Measurements from ENCODE around the gene GPM6B. TPM values are rescaled to one million over a fixed set of nuclear protein-coding genes. Genes with fewer than 3 reads are reported as not detected.

Gene GPM6B
- total RNA-seq, 1 donor from 2014 or later, result 21.8 TPM

DNA sequence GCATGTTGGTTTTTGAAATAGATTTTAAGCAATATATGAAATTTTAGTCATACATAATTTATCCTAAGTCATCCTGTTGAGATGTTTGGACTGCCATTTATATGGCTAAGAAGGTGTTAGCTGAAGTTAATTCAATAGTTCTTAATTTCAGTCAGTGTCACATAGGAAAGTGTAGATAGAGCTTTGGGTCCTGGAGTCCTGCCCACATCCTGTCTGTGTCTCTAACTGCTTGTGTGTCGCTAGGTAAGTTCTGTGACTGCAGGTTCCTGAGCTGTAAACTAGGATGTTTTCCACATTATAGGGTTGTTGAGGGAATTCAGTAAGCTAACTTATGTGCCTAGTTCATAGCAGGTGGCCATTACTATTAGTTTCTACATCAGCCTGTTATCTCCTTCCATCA, 61.6 kb downstream of the GPM6B start:
- no peak overlapping the region for H3K27ac Mint-ChIP-seq
- TF ChIP-seq, protein P1, sequence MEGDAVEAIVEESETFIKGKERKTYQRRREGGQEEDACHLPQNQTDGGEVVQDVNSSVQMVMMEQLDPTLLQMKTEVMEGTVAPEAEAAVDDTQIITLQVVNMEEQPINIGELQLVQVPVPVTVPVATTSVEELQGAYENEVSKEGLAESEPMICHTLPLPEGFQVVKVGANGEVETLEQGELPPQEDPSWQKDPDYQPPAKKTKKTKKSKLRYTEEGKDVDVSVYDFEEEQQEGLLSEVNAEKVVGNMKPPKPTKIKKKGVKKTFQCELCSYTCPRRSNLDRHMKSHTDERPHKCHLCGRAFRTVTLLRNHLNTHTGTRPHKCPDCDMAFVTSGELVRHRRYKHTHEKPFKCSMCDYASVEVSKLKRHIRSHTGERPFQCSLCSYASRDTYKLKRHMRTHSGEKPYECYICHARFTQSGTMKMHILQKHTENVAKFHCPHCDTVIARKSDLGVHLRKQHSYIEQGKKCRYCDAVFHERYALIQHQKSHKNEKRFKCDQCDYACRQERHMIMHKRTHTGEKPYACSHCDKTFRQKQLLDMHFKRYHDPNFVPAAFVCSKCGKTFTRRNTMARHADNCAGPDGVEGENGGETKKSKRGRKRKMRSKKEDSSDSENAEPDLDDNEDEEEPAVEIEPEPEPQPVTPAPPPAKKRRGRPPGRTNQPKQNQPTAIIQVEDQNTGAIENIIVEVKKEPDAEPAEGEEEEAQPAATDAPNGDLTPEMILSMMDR (IDR thresholded peaks at IDR 0.05; ENCODE audit: unreplicated experiment), result no peak
- no peaks in the 10 kb centered on the region for H3K9me3 Mint-ChIP-seq (ENCODE audit: low read depth)
- peaks cover 15% of the 10 kb centered on the region for H3K36me3 Mint-ChIP-seq (ENCODE audit: insufficient read depth)
- H3K27me3 Mint-ChIP-seq, result no peaks in the 10 kb centered on the region
- no peak overlapping the region for H3K4me3 Mint-ChIP-seq (ENCODE audit: low read depth)
- DNase-seq (ENCODE audit: low spot score, unreplicated experiment), result no peak
- H3K4me1 Mint-ChIP-seq (ENCODE audit: low read depth), result peaks cover 1% of the 10 kb centered on the region

DNA sequence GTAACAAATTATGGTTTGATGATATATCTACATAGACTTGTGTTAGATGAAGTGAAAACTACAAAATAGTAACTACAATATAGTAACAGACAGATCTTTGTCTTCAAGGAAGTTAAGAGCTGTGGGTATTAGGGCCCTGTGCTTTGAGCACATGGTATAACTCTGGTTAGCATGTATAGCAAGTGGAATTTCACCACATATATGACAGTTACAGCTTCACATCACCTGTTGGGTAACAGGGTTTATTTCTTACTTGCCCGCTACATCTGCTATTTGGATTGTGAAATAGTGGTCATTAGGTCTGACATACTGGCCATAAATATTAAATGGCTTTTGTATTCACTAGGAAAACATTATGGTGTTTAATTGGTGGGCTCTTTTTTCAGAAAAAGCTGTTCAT, 62.1 kb downstream of the GPM6B start:
- Mint-ChIP-seq H3K4me3 (ENCODE audit: low read depth) (no peak overlapping the region), H3K27ac (no peak overlapping the region), H3K27me3 (no peaks in the 10 kb centered on the region), H3K9me3 (ENCODE audit: low read depth) (no peaks in the 10 kb centered on the region), H3K36me3 (ENCODE audit: insufficient read depth) (peaks cover 13% of the 10 kb centered on the region), H3K4me1 (ENCODE audit: low read depth) (peaks cover 1% of the 10 kb centered on the region)
- TF ChIP-seq, protein P1 (IDR thresholded peaks at IDR 0.05; ENCODE audit: unreplicated experiment), result no peak
- DNase-seq (ENCODE audit: low spot score, unreplicated experiment), result no peak

DNA sequence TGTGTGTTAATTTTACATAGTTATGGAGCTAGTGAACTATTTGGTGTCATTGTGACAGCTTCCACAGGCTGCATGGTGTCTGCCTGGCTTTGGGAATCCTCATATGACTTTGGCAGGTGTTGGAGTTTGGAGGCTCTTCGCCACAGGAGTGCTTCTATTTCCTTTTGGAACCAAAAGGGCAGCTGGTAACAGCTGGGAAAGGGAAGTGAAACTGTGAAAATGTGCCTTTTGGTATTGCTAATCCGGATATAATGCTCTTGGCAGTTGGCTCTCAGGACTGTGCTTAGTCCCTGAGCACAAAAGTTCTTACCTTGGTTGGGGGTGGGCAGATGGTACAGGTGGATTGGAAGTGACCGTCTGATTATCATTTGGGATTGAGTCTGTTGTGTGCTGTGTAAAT, 64.2 kb downstream of the GPM6B start:
- Mint-ChIP-seq H3K4me1 (ENCODE audit: low read depth) (peaks cover 1% of the 10 kb centered on the region), H3K27me3 (no peaks in the 10 kb centered on the region), H3K27ac (no peak overlapping the region), H3K36me3 (ENCODE audit: insufficient read depth) (peaks cover 13% of the 10 kb centered on the region), H3K9me3 (ENCODE audit: low read depth) (no peaks in the 10 kb centered on the region), H3K4me3 (ENCODE audit: low read depth) (no peak overlapping the region)
- TF ChIP-seq, protein P1 (IDR thresholded peaks at IDR 0.05; ENCODE audit: unreplicated experiment), result no peak
- no peak for DNase-seq (ENCODE audit: low spot score, unreplicated experiment)

- Mint-ChIP-seq H3K4me1 (ENCODE audit: low read depth) (peaks cover 1% of the 10 kb centered on the region), H3K36me3 (ENCODE audit: insufficient read depth) (peaks cover 13% of the 10 kb centered on the region), H3K27me3 (no peaks in the 10 kb centered on the region), H3K4me3 (ENCODE audit: low read depth) (no peak overlapping the region), H3K27ac (no peak overlapping the region), H3K9me3 (ENCODE audit: low read depth) (peaks cover 4% of the 10 kb centered on the region)
- no peak for DNase-seq (ENCODE audit: low spot score, unreplicated experiment)
- TF ChIP-seq, protein P1 (IDR thresholded peaks at IDR 0.05; ENCODE audit: unreplicated experiment), result no peak
Measured at GRCh38 chrX:13752141-13752540, 64.8 kb downstream of the GPM6B start.

DNA sequence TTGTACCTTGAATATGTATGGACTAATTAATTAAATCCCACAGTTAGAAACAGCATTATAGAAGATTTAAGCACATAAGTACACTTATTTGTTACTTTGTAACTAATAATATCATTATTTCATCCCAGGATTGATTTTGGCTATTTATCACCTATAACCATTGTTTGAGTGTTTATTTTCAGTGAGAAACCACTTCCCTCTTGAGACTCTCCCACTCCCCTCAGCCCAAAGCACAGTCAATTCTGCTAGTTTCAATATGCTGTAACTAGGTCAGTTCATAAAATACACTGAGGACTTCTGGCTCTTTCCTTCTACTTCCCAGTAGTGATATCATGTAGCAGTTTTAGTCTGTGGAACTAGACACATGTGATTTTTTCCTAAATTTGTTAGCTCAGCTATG, 66.1 kb downstream of the GPM6B start:
- TF ChIP-seq, protein P1 (IDR thresholded peaks at IDR 0.05; ENCODE audit: unreplicated experiment), result no peak
- Mint-ChIP-seq H3K27me3 (no peaks in the 10 kb centered on the region), H3K36me3 (ENCODE audit: insufficient read depth) (peaks cover 18% of the 10 kb centered on the region), H3K27ac (no peak overlapping the region), H3K4me1 (ENCODE audit: low read depth) (peaks cover 1% of the 10 kb centered on the region), H3K9me3 (ENCODE audit: low read depth) (peaks cover 4% of the 10 kb centered on the region), H3K4me3 (ENCODE audit: low read depth) (no peak overlapping the region)
- no peak for DNase-seq (ENCODE audit: low spot score, unreplicated experiment)
